Measurements from ENCODE around the gene PACRG.

DNA sequence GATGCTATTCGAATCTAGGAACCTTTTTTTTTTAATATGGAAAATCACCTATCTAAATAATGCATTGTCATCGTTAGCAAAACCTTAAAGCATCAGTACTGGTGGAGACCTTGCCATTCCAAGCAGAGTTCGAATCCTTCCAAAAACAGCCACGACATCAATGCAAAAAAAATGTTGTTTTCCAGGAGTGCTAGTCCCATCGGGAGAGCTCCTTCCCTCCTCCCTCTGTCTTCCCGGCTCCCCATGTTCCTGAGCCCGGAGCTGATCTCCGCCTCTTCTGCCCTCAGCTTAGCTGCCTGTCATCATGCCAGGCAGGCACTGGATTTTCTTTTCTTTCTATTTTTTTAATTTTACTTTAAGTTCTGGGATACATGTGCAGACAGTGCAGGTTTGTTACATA, 533.1 kb downstream of the PACRG start:
- TF ChIP-seq, protein P1, sequence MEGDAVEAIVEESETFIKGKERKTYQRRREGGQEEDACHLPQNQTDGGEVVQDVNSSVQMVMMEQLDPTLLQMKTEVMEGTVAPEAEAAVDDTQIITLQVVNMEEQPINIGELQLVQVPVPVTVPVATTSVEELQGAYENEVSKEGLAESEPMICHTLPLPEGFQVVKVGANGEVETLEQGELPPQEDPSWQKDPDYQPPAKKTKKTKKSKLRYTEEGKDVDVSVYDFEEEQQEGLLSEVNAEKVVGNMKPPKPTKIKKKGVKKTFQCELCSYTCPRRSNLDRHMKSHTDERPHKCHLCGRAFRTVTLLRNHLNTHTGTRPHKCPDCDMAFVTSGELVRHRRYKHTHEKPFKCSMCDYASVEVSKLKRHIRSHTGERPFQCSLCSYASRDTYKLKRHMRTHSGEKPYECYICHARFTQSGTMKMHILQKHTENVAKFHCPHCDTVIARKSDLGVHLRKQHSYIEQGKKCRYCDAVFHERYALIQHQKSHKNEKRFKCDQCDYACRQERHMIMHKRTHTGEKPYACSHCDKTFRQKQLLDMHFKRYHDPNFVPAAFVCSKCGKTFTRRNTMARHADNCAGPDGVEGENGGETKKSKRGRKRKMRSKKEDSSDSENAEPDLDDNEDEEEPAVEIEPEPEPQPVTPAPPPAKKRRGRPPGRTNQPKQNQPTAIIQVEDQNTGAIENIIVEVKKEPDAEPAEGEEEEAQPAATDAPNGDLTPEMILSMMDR (IDR thresholded peaks at IDR 0.05 in 4 of 5, conservative IDR thresholded peaks at IDR 0.05 in 1 of 5) = no peak
- TF ChIP-seq POLR2A (IDR thresholded peaks at IDR 0.05) = no peak

Measured in gastrocnemius medialis (tissue), 4 donors.